Panc1 (cell line): ENCODE results near the gene LOXL3. TPM values are rescaled to one million over a fixed set of nuclear protein-coding genes. Genes with fewer than 3 reads are reported as not detected.

ENCODE experiments used
- ATAC-seq: fragments of 200-7000 bp; cut with Tn5 transposase; 2 replicates; pipeline ENCODE4 v1.9.1; 2020; ENCODE audit warnings: mild to moderate bottlenecking, moderate library complexity
- BruUV-seq: library from RNA; stranded (reverse); fragments of 400-500 nt; replicated peaks from 2 replicates; lab custom pipeline; 2021; lab: Mats Ljungman, UMichigan
- CTCF ChIA-PET: fragments of 300-600 bp; sonication (Branson Sonifier 250); formaldehyde crosslinking; loops from one replicate; lab custom pipeline; 2022; ENCODE audit warnings: antibody characterized with exemption; lab: Charles Lee
- POLR2A ChIA-PET: fragments of 300-600 bp; sonication (Branson Sonifier 250); formaldehyde crosslinking; loops from one replicate; lab custom pipeline; 2022; ENCODE audit warnings: antibody characterized with exemption; lab: Charles Lee
- DNase-seq: peaks from one replicate; pipeline ENCODE4 v3.0.0-alpha.2; 2010; ENCODE audit warnings: low read depth, low spot score
- H3K27ac ChIP-seq: 2 replicates; pipeline ENCODE4 v1.5.1; 2011; ENCODE audit warnings: mild to moderate bottlenecking, low read length, inconsistent platforms
- H3K27me3 ChIP-seq: fragments of 200-500 bp; sonication (Bioruptor generic); 2 replicates; pipeline ENCODE4 v1.6.0; 2014; ENCODE audit warnings: low read length, inconsistent platforms; ENCODE audit not compliant: control insufficient read depth, insufficient read depth
- H3K36me3 ChIP-seq: fragments of 200-500 bp; sonication (Bioruptor generic); 2 replicates; pipeline ENCODE4 v1.5.1; 2014; ENCODE audit warnings: inconsistent platforms, mild to moderate bottlenecking, low read length, moderate library complexity; ENCODE audit not compliant: control insufficient read depth, insufficient read depth
- H3K4me1 ChIP-seq: 2 replicates; pipeline ENCODE4 v1.5.1; 2011; ENCODE audit warnings: inconsistent platforms, mild to moderate bottlenecking, low read length, moderate library complexity; ENCODE audit not compliant: control insufficient read depth, insufficient read depth
- H3K4me3 ChIP-seq, 2 experiments: 2 replicates each; pipeline ENCODE4 v1.5.1; 2011 to 2012; ENCODE audit warnings: low read depth in 2 of 2, low read length in 2 of 2, mild to moderate bottlenecking in 2 of 2, inconsistent platforms in 1 of 2, moderate library complexity in 1 of 2
- H3K9me3 ChIP-seq: fragments of 200-500 bp; sonication (Bioruptor generic); 2 replicates; pipeline ENCODE4 v1.5.1; 2014; ENCODE audit warnings: low read depth, mild to moderate bottlenecking, inconsistent platforms, low read length, moderate library complexity; ENCODE audit not compliant: control insufficient read depth, insufficient read depth
- CTCF ChIP-seq: fragments of 450-650 bp; IDR thresholded peaks from 2 replicates; pipeline ENCODE4 v1.5.1; 2017; ENCODE audit warnings: mild to moderate bottlenecking
- POLR2AphosphoS5 ChIP-seq: IDR thresholded peaks from 2 replicates; pipeline ENCODE4 v1.6.1; 2012; ENCODE audit warnings: mild to moderate bottlenecking, low read depth, low read length, moderate library complexity
- REST ChIP-seq, 2 experiments: IDR thresholded peaks; 2 replicates each; pipeline ENCODE4 v1.6.1; 2011 to 2012; ENCODE audit warnings: low read depth in 2 of 2, control low read depth in 1 of 2, low read length in 1 of 2, mild to moderate bottlenecking in 1 of 2, moderate library complexity in 1 of 2; ENCODE audit not compliant: insufficient read depth in 1 of 2
- SIN3A ChIP-seq: IDR thresholded peaks from 2 replicates; pipeline ENCODE4 v1.6.1; 2012; ENCODE audit warnings: low read depth, mild to moderate bottlenecking, low read length, moderate library complexity, borderline replicate concordance; ENCODE audit not compliant: insufficient read depth
- TCF7L2 ChIP-seq: IDR thresholded peaks from 2 replicates; pipeline ENCODE4 v1.6.1; 2011; ENCODE audit warnings: mild to moderate bottlenecking, low read depth, low read length, inconsistent platforms
- in situ Hi-C: cut with HindIII; loops from 2 replicates; pipeline ENCODE4 v1.10.0; 2016; ENCODE audit warnings: low sequenced_read_pairs, low pct_unique_long_range_greater_than_20kb
- intact Hi-C: fragments of 100-400 bp; cut with micrococcal nuclease; formaldehyde crosslinking; loops from one replicate; pipeline ENCODE4 v1.10.0; 2022; ENCODE audit not compliant: unreplicated experiment
- total RNA-seq: library from RNA; stranded (reverse); gene quantifications from one replicate; pipeline ENCODE4 v1.2.1, GENCODE V29; 2021; ENCODE audit not compliant: unreplicated experiment

Gene LOXL3
- total RNA-seq, 1 experiment from 2014 or later, result 1.0 TPM

- Histone ChIP-seq H3K4me3 (peak overlapping the region; percentile 70 to 80), H3K36me3 (no peaks in the 10 kb centered on the region), H3K4me1 (peaks cover 18% of the 10 kb centered on the region), H3K27me3 (no peaks in the 10 kb centered on the region; the same call in 1 of the 2 replicates), H3K27ac (peak overlapping the region; percentile 73), H3K9me3 (no peaks in the 10 kb centered on the region)
- CTCF ChIA-PET, result interaction anchor here (0.7 kb wide), 2 partner anchors 49 to 64 kb away, joined by 3 to 4 read pairs; partner anchors contain the start of gene LBX2
- intact Hi-C loops, result no loop called here
- POLR2A ChIA-PET, result no interaction called here
- in situ Hi-C loops, result no loop called here
- ATAC-seq, result no peak
- TF ChIP-seq POLR2AphosphoS5, result no peak
- TF ChIP-seq REST (IDR thresholded peaks at IDR 0.05; ENCODE audit: insufficient read depth in 1 of 2, low read depth in 2 of 2, low read length in 1 of 2), result no peak
- TF ChIP-seq SIN3A, result no peak
- TF ChIP-seq CTCF, result no peak
- no peak; the same call in 1 of the 2 replicates for TF ChIP-seq TCF7L2
- BruUV-seq, result no TSS peak
- DNase-seq, result no peak
Measured at GRCh38 chr2:74548285-74548899, 5.3 kb downstream of the LOXL3 start.

- CTCF ChIA-PET, result no interaction called here
Measured at GRCh38 chr2:74546004-74546403, 7.7 kb downstream of the LOXL3 start.

More at GRCh38 chr2:74546004-74546403, 7.7 kb downstream of the LOXL3 start:
- Histone ChIP-seq H3K9me3 (no peaks in the 10 kb centered on the region), H3K4me3 (no peak overlapping the region), H3K27ac (no peak overlapping the region), H3K4me1 (peaks cover 11% of the 10 kb centered on the region), H3K36me3 (no peaks in the 10 kb centered on the region), H3K27me3 (no peaks in the 10 kb centered on the region; the same call in 1 of the 2 replicates)
- intact Hi-C loops, result no loop called here
- DNase-seq (no peak), ATAC-seq (no peak)
- POLR2A ChIA-PET, result no interaction called here
- in situ Hi-C loops, result no loop called here
- no peak for TF ChIP-seq POLR2AphosphoS5
- TF ChIP-seq TCF7L2, result no peak
- TF ChIP-seq SIN3A, result no peak
- TF ChIP-seq CTCF, result no peak
- TF ChIP-seq REST (IDR thresholded peaks at IDR 0.05; ENCODE audit: insufficient read depth in 1 of 2, low read depth in 2 of 2, low read length in 1 of 2), result no peak
- BruUV-seq, result no TSS peak
